ENCODE measurements around the gene AKT1S1. TPM values are rescaled to one million over a fixed set of nuclear protein-coding genes. Genes with fewer than 3 reads are reported as not detected.

The AKT1S1 gene
- total RNA-seq, 2 experiments from 2014 or later: 15.1 to 15.8 TPM

DNA sequence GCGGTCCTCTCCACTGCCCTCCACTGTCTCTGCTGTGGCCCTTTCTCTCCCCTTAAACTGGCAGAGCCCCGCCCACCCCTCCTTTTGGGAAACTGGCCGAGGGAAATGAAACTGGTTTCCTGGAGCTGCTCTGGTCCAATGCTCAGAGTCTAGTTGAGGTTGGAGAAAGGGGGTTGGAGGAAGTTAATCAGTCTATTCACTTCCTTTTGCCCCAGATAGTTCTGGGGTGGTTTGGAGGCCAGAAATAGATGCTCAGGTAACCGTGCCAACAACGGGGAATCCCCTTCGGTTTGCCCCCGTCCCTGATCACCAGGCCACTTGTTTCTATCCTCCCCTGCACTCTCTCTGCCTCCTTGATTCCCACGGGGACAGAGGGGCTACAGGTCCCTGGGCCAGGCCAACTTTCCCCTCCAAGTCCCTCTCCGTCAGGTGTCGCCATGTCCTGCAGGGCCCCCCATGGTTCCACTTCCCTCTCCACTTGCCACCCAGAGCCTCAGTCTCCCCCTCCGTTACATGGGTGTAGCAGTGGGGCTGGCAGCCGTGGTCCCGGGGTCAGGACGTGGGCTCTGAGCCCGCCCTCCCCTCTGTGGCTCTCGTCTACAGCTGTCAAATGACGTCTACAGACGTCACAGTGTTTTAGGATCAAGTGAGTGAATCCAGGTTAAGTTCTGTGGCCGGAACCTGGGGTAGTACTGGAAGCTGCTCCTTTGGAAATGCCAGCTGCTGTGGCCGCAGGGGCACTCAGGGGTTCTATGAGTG, 19.9 kb upstream of the AKT1S1 start, which contains the start of gene IL4I1:
IL4I1 (minus strand) TSS at position 25 of the 759 bp plus-strand sequence. CDS start 727 bp downstream, outside the sequence.
- DNase-seq (peak; percentile 31 to 94 (median 51)), ATAC-seq (ENCODE audit: poor library complexity) (peak; percentile 71)
- intact Hi-C loops (cut with DNase I, micrococcal nuclease): loop anchor here in 1 of 2 experiments (5.0 kb wide), 1 partner anchor 35 kb away; no protein-coding TSS in a partner anchor
- H3K4me3 ChIP-seq (ENCODE audit: low read length): peak within 1 kb of the TSS; percentile 48
- TF ChIP-seq, protein P1, sequence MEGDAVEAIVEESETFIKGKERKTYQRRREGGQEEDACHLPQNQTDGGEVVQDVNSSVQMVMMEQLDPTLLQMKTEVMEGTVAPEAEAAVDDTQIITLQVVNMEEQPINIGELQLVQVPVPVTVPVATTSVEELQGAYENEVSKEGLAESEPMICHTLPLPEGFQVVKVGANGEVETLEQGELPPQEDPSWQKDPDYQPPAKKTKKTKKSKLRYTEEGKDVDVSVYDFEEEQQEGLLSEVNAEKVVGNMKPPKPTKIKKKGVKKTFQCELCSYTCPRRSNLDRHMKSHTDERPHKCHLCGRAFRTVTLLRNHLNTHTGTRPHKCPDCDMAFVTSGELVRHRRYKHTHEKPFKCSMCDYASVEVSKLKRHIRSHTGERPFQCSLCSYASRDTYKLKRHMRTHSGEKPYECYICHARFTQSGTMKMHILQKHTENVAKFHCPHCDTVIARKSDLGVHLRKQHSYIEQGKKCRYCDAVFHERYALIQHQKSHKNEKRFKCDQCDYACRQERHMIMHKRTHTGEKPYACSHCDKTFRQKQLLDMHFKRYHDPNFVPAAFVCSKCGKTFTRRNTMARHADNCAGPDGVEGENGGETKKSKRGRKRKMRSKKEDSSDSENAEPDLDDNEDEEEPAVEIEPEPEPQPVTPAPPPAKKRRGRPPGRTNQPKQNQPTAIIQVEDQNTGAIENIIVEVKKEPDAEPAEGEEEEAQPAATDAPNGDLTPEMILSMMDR (IDR thresholded peaks at IDR 0.05): no peak
- Mint-ChIP-seq H3K4me3 (peak within 1 kb of the TSS; percentile 85), H3K36me3 (ENCODE audit: low read depth) (no peaks in the 10 kb centered on the region), H3K27me3 (no peaks in the 10 kb centered on the region), H3K9me3 (no peaks in the 10 kb centered on the region), H3K4me1 (ENCODE audit: low read depth) (peaks cover 37% of the 10 kb centered on the region), H3K27ac (peak within 1 kb of the TSS; percentile 95)
- no peaks in the 10 kb centered on the region for H3K9me3 ChIP-seq (ENCODE audit: control insufficient read depth in 1 of 2, insufficient read depth in 1 of 2, low read length in 2 of 2)
- ChIA-PET POLR2A (interaction anchor here (1.0 to 3.0 kb wide), 4 partner anchors 17 to 33 kb away, joined by 3 to 19 read pairs (median 9); partner anchors contain the start of genes AKT1S1, ATF5, NUP62 and TBC1D17), CTCF (no interaction called here)
- peak within 1 kb of the TSS; percentile 80 to 99 for H3K27ac ChIP-seq (ENCODE audit: low read depth in 1 of 2, low read length in 2 of 2)
- H3K4me1 ChIP-seq (ENCODE audit: insufficient read depth, low read length): peaks cover 46% of the 10 kb centered on the region
- no peaks in the 10 kb centered on the region for H3K27me3 ChIP-seq (ENCODE audit: control insufficient read depth in 1 of 2, insufficient read depth in 2 of 2, low read length in 2 of 2)
- H3K36me3 ChIP-seq (ENCODE audit: insufficient read depth, low read length): no peaks in the 10 kb centered on the region

GRCh38 chr19:49895566-49896297, 18.6 kb upstream of the AKT1S1 start:
- intact Hi-C loops (cut with DNase I, micrococcal nuclease): loop anchor here in 1 of 2 experiments (5.0 kb wide), 1 partner anchor 37 kb away; no protein-coding TSS in a partner anchor
- Mint-ChIP-seq H3K4me1 (ENCODE audit: low read depth) (peaks cover 37% of the 10 kb centered on the region), H3K4me3 (peak overlapping the region; percentile 51), H3K9me3 (no peaks in the 10 kb centered on the region), H3K36me3 (ENCODE audit: low read depth) (no peaks in the 10 kb centered on the region), H3K27me3 (no peaks in the 10 kb centered on the region), H3K27ac (peak overlapping the region; percentile 95)
- peak overlapping the region; percentile 80 to 99 for H3K27ac ChIP-seq (ENCODE audit: low read depth in 1 of 2, low read length in 2 of 2)
- no peaks in the 10 kb centered on the region for H3K9me3 ChIP-seq (ENCODE audit: control insufficient read depth in 1 of 2, insufficient read depth in 1 of 2, low read length in 2 of 2)
- DNase-seq: peak in 1 of 14 experiments; percentile 48
- ATAC-seq (ENCODE audit: poor library complexity): no peak
- peaks cover 51% of the 10 kb centered on the region for H3K4me1 ChIP-seq (ENCODE audit: insufficient read depth, low read length)
- ChIA-PET POLR2A (interaction anchor here (1.5 to 3.0 kb wide), 3 partner anchors 19 to 34 kb away, joined by 3 to 19 read pairs (median 4); partner anchors contain the start of genes AKT1S1, ATF5 and NUP62), CTCF (interaction anchor here (1.0 kb wide), 1 partner anchor 215 kb away, joined by 3 read pairs; no protein-coding TSS in a partner anchor)
- no peaks in the 10 kb centered on the region for H3K27me3 ChIP-seq (ENCODE audit: control insufficient read depth in 1 of 2, insufficient read depth in 2 of 2, low read length in 2 of 2)
- H3K4me3 ChIP-seq (ENCODE audit: low read length): peak overlapping the region; percentile 48
- TF ChIP-seq, protein P1 (IDR thresholded peaks at IDR 0.05): no peak
- H3K36me3 ChIP-seq (ENCODE audit: insufficient read depth, low read length): no peaks in the 10 kb centered on the region

GRCh38 chr19:49894879-49895565, 17.9 kb upstream of the AKT1S1 start:
- Histone ChIP-seq H3K4me3 (ENCODE audit: low read length) (peak overlapping the region; percentile 48), H3K9me3 (ENCODE audit: control insufficient read depth in 1 of 2, insufficient read depth in 1 of 2, low read length in 2 of 2) (no peaks in the 10 kb centered on the region), H3K4me1 (ENCODE audit: insufficient read depth, low read length) (peaks cover 57% of the 10 kb centered on the region), H3K27ac (ENCODE audit: low read depth in 1 of 2, low read length in 2 of 2) (peak overlapping the region; percentile 34 to 41), H3K27me3 (ENCODE audit: control insufficient read depth in 1 of 2, insufficient read depth in 2 of 2, low read length in 2 of 2) (no peaks in the 10 kb centered on the region), H3K36me3 (ENCODE audit: insufficient read depth, low read length) (no peaks in the 10 kb centered on the region)
- H3K27me3 Mint-ChIP-seq: no peaks in the 10 kb centered on the region
- H3K36me3 Mint-ChIP-seq (ENCODE audit: low read depth): no peaks in the 10 kb centered on the region
- peak overlapping the region; percentile 95 for H3K27ac Mint-ChIP-seq
- ATAC-seq (ENCODE audit: poor library complexity) (no peak), DNase-seq (peak in 3 of 14 experiments; percentile 32 to 80 (median 68))
- H3K4me3 Mint-ChIP-seq: peak overlapping the region; percentile 51
- intact Hi-C loops (cut with DNase I, micrococcal nuclease): loop anchor here in 1 of 2 experiments (5.0 kb wide), 1 partner anchor 37 kb away; no protein-coding TSS in a partner anchor
- H3K9me3 Mint-ChIP-seq: no peaks in the 10 kb centered on the region
- CTCF ChIA-PET: interaction anchor here (1.0 kb wide), 1 partner anchor 214 kb away, joined by 3 read pairs; no protein-coding TSS in a partner anchor
- peaks cover 40% of the 10 kb centered on the region for H3K4me1 Mint-ChIP-seq (ENCODE audit: low read depth)
- TF ChIP-seq, protein P1 (IDR thresholded peaks at IDR 0.05): no peak
- POLR2A ChIA-PET: interaction anchor here (1.1 to 3.0 kb wide), 3 partner anchors 18 to 35 kb away, joined by 4 to 19 read pairs (median 4); partner anchors contain the start of genes AKT1S1, ATF5 and NUP62
